HG03196 (cell line): ENCODE measurements around the gene TOR1AIP2.
"Not testable (repeated sequence)": the region's sequence is repeated elsewhere in the genome, so short reads cannot be mapped to it uniquely, and the experiment has no call there.

Source experiments
- ATAC-seq: cut with Tn5 transposase; IDR thresholded peaks from one replicate; pipeline ENCODE4 v1.9.1; 2021; ENCODE audit not compliant: unreplicated experiment

Gene TOR1AIP2

DNA sequence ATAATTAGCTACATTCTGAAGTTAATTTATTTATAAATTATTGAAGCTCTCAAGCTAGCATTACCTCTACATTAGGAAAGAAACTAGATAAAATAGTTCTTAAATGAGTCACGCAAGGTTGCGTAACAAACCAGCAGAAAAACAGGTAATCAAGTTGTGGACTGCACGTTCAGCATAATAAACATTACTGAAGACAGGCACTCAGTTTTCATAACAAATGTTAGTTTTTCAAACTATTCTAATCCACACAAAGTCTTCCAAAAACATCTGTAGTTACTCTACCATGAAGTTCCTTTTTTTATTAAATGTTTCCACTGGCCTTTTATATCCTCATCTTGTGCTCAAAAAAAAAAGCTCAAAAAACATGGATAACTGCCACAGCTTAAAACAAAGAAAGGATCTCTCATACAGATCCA, 1.3 kb downstream of the TOR1AIP2 start:
- ATAC-seq: no peak

GRCh38 chr1:179875596-179876299, 1.9 kb downstream of the TOR1AIP2 start:
- no peak for ATAC-seq

DNA sequence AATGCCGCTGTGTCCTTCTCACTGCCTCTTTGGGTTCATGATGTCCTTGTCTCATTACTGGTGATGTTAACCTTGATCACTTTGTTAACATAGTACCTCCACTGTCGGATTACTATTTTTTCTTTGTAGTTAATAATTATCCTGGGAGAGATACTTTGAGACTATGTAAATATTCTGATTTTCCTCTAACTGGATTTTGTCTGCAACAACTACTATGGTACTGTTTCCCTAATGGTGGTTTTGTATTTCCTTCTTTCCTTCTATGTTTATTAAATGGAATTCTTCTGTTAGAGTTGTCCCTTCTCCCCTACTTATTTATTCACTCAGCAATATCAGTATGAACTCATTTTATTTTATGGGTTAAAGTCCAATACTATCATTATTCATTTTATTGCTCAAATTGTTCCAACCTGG, 4.2 kb downstream of the TOR1AIP2 start:
- no peak for ATAC-seq

GRCh38 chr1:179872558-179872957, 5.0 kb downstream of the TOR1AIP2 start:
- ATAC-seq: no peak

GRCh38 chr1:179871940-179872339, 5.7 kb downstream of the TOR1AIP2 start:
- ATAC-seq: no peak

DNA sequence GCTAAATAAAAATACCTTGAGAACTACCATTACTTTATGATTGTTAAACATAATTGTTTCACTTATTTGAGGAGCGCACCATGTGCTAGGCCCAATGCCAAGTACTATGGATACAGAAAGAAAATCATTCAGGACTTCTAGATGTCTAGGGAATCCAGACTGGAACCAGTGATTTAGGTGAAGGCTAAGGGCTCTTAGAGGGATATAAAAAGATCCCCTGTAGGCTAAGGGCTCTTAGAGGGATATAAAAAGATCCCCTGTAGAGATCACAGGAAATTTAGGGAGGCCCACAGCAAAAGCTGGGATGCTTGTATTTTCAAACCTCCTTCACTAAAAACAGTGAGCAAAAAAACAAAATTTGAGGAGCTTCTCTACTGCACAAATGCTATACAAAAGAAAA, 6.7 kb downstream of the TOR1AIP2 start:
- ATAC-seq: no peak

GRCh38 chr1:179867493-179868330, 9.9 kb downstream of the TOR1AIP2 start:
- peak; percentile 52 for ATAC-seq

- no peak for ATAC-seq
Measured at GRCh38 chr1:179866616-179867015, 11.0 kb downstream of the TOR1AIP2 start.

GRCh38 chr1:179865377-179865776, 12.2 kb downstream of the TOR1AIP2 start:
- ATAC-seq: no peak

DNA sequence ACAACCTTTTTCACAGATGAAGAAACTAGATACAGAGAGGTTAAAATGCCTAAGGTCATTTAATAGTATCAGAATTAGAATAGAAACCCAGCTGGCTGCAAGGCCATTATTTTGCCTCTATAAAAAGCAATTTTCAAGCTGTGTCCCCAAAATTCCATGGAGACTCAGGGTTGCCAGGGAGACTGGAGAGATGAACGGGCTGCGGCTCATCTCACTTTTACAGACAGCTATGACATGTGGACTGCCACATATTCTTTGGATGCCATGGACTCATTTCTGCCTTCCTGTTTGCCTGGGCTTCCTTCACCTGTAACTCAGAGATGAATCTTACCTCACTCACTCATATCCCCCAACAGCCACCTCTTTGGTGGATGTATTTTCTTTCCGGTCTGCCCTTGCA, 17.0 kb downstream of the TOR1AIP2 start:
- ATAC-seq: no peak

- no peak for ATAC-seq
Measured at GRCh38 chr1:179857009-179857408, 20.6 kb downstream of the TOR1AIP2 start.

- no peak for ATAC-seq
Measured at GRCh38 chr1:179856296-179856695, 21.3 kb downstream of the TOR1AIP2 start.

GRCh38 chr1:179855831-179856230, 21.8 kb downstream of the TOR1AIP2 start:
- ATAC-seq: not testable (repeated sequence)

DNA sequence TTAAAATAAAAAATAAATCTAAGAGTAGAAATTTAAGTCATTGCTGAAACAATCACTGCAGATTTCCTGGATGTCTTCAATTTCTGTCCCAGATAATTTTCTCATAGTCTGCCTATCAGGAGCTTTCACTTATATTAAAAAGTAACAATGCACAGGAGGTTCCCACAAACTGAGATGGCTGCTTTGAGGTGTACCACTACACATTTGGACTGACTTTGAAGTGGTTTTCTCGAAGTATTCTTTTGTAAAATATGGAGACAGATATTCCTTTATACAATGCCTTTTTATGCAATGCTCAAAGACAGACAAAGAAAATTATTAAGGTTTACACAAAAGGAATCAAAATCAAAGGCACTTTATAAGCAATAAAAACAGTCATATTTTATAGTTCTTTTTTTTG, 24.5 kb downstream of the TOR1AIP2 start:
- ATAC-seq: no peak

- ATAC-seq: no peak
Measured at GRCh38 chr1:179848233-179848632, 29.4 kb downstream of the TOR1AIP2 start.

DNA sequence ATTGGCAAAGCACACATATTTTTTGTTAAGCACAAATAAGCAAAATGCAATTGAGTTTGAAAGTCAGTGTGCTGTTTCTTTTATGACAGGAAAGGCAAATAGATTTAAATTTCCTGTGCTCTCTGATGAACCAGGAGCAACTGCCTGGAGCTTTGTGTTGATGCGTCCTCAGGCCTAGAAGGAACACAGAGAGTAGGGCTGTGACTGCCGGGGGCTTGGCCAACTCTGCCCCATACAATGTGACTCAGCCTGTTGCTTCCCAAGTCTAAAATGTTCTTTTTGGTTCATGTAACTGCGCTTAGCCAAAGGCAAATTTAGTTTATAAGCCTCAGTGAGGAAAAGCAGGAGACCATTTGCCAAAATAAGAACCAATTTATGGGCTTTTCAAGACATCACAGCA, 37.5 kb downstream of the TOR1AIP2 start:
- no peak for ATAC-seq

GRCh38 chr1:179836686-179837445, 40.7 kb downstream of the TOR1AIP2 start:
- not testable (repeated sequence) for ATAC-seq

GRCh38 chr1:179831852-179832699, 45.5 kb downstream of the TOR1AIP2 start:
- ATAC-seq: no peak

DNA sequence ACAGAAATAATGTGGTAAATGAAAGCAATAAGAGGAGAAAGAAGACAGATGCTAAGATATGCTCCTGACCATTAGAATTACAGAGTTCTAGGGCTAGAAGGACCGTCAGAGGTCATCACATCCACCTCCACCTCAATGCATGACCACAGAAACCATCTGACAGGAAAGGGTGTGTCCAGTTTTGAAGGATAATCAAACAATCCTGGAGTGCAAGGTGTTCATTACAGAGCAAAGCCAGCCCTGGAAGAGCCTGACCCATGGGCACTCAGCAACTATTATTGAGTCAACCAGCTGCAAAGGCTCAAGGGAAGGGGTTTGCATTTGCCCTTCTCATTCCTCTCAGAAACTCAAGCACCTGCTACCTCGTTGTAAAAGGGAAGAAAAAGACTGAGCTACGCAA, 46.4 kb downstream of the TOR1AIP2 start:
- no peak for ATAC-seq

- no peak for ATAC-seq
Measured at GRCh38 chr1:179828554-179829110, 49.0 kb downstream of the TOR1AIP2 start.
